ENCODE results near the gene CLMN.

The CLMN gene

DNA sequence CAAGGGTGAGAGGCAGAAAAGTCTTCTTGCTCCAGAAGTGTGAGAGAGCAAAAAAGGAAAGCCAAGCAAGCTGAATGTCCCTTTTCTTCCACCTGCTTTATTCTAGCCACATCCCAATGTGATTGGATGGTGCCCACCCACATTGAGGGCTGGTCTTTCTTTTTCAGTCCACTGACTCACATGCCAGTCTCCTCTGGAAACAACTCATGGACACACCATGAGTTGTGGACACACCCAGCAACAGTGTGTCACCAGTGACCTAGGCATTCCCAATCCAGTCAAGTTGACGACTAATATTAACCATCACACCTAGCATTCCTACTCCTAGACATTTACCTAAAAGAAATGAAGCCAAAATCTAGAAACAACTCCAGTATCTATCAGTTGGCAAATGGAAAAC lies 155.2 kb downstream of the CLMN start:
- no peak for DNase-seq (ENCODE audit: low read depth)
- no peak overlapping the region for H3K4me3 ChIP-seq (replicated peaks; ENCODE audit: low read depth, low read length)
- TF ChIP-seq, protein P1, sequence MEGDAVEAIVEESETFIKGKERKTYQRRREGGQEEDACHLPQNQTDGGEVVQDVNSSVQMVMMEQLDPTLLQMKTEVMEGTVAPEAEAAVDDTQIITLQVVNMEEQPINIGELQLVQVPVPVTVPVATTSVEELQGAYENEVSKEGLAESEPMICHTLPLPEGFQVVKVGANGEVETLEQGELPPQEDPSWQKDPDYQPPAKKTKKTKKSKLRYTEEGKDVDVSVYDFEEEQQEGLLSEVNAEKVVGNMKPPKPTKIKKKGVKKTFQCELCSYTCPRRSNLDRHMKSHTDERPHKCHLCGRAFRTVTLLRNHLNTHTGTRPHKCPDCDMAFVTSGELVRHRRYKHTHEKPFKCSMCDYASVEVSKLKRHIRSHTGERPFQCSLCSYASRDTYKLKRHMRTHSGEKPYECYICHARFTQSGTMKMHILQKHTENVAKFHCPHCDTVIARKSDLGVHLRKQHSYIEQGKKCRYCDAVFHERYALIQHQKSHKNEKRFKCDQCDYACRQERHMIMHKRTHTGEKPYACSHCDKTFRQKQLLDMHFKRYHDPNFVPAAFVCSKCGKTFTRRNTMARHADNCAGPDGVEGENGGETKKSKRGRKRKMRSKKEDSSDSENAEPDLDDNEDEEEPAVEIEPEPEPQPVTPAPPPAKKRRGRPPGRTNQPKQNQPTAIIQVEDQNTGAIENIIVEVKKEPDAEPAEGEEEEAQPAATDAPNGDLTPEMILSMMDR (IDR thresholded peaks at IDR 0.05; ENCODE audit: low read length, missing control alignments) = no peak

DNA sequence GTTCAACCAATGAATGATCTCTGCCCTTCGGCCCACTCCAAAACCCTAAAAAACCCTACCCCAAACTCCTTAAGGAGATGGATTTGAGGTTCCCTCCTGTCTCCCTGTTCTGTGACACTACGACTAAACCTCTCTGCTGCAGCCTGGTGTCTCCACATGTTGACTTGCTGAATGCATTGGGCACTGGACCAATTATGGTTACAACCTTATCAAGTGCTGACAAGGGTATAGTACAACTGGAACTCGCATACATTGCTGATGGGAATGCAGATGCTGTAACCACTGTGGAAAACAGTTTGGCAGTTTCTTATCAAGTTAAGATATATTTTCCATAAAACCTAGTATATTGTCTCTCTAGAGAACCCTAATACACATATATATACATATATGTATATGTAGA lies 156.0 kb downstream of the CLMN start:
- no peak overlapping the region for H3K4me3 ChIP-seq (replicated peaks; ENCODE audit: low read depth, low read length)

DNA sequence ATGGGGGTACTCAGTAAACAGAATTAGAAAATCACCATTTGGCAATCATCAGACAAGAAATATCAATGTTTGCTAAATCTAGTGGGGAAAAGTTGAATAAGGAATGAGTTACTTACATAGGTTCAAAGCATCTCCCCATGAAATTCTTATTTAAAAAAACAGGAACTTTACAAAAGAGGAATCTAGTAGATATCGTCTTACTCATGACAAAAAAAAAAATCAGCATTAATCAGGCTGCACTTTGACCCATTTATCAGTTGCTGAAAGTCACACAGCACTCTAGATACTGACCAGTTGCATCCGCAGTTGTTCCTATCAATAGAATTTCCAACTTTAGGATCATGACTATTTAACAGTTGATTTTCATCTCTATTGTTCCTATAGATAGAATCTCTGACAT lies 156.6 kb downstream of the CLMN start:
- H3K4me3 ChIP-seq (replicated peaks; ENCODE audit: low read depth, low read length) = no peak overlapping the region
- TF ChIP-seq, protein P1 (IDR thresholded peaks at IDR 0.05; ENCODE audit: low read length, missing control alignments) = no peak
- no peak for DNase-seq (ENCODE audit: low read depth)

More for the DNA sequence above, 156.0 kb downstream of the CLMN start:
- DNase-seq (ENCODE audit: low read depth) = peak; percentile 74
- TF ChIP-seq, protein P1 (IDR thresholded peaks at IDR 0.05; ENCODE audit: low read length, missing control alignments) = no peak

DNA sequence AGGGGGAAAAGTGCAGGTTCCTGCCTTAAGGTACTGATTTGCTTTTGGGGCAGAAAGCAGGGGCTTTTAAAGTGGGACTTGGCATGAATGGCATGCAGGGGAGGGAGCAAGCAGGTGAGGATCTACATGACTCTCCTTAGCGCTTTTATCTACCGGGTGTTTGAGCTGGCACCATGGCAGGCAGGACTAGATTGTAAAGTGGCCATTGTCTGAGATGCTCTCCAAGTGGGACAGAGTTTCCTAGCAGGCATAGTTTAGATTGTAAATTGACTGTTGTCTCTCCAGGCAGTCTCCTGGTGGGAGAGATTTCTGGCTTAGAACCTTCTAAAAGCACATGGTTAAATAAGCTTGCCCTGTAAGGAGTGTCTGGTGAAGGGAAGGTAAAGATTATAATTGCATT lies 157.1 kb downstream of the CLMN start:
- TF ChIP-seq, protein P1 (IDR thresholded peaks at IDR 0.05; ENCODE audit: low read length, missing control alignments) = no peak
- H3K4me3 ChIP-seq (replicated peaks; ENCODE audit: low read depth, low read length) = no peak overlapping the region
- no peak for DNase-seq (ENCODE audit: low read depth)

DNA sequence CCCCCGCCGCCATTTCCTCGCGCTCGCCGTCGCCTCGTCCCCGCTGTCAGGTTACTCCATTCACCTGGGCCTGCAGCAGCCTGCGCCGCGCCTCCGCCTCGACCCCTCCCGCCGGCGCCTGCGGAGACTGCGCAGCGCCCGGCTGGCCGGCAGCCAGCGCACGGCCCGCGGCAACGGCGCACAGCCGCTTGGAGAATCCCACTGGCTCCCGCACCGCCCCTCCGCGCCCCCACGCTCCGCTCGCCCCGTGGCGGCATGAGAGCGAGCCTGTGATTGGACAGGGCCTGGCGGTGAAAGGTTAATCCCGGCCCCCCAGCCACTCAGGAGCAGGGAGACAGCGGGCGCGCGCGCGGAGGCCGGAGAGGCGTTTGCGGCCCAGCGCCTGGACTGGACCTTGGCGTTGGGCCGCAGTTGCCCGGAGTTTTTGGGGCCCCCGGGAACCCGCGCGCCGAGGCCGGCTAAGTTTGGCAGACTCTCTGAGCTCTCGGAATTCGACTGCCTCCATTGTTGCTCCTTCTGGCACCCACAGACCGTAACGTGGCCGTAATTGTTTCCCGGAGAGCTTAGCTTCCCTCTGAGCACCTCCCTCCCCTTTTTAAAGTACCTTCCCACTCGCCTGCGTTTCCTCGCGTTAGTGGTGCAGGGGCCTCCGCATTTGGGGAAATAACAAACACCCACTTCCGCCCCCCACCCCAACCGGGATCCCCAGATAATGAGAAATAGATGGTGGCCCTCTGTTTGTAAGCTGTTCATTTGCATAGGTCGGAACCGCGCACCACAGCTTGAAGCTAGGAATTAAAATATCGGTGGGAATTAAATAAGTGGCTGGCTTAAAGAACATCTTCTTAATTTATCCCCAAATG lies 162.2 kb downstream of the CLMN start, which contains the start of gene DICER1:
DICER1 (minus strand) TSS at position 203 of the 863 bp plus-strand sequence. CDS start 24,071 bp downstream, outside the sequence.
- peak; percentile 94 for DNase-seq (ENCODE audit: low read depth)
- TF ChIP-seq, protein P1 (IDR thresholded peaks at IDR 0.05; ENCODE audit: low read length, missing control alignments) = no peak
- peak within 1 kb of the TSS; percentile 71 for H3K4me3 ChIP-seq (replicated peaks; ENCODE audit: low read depth, low read length)

DNA sequence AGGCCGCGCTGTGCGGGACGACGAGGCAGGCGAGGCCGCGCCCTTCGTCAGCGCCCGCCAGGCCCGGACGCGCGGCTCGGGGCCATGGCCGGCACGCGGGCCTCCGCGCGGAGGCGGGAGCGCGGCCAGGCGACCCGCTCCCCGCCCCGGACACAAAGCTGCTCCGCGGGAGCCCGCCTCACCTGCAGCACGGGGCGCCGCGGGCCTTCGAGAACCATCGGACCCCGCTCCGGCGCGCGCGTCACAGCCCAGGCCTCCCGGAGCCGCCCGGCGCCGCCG lies 162.7 kb downstream of the CLMN start:
- peak overlapping the region; percentile 71 for H3K4me3 ChIP-seq (replicated peaks; ENCODE audit: low read depth, low read length)
- TF ChIP-seq, protein P1 (IDR thresholded peaks at IDR 0.05; ENCODE audit: low read length, missing control alignments) = no peak
- no peak for DNase-seq (ENCODE audit: low read depth)
